Keratinocyte (primary cell): ENCODE data around the gene PTBP1. TPM values are rescaled to one million over a fixed set of nuclear protein-coding genes. Genes with fewer than 3 reads are reported as not detected.

Experiments
- DNase-seq: peaks from one replicate; pipeline ENCODE4 v3.0.0-alpha.2; 2011; ENCODE audit warnings: low read depth, missing footprints, low spot score
- FAIRE-seq: peaks from 2 replicates; lab custom pipeline; 2011; peaks lifted over from hg19 to GRCh38; lab: Jason Lieb, UNC
- H2AFZ ChIP-seq: 2 replicates; pipeline ENCODE4 v1.6.0; 2012; ENCODE audit warnings: low read length, control low read depth, inconsistent platforms; ENCODE audit not compliant: control insufficient read depth
- H3K27ac ChIP-seq: 2 replicates; pipeline ENCODE4 v1.5.1; 2011; ENCODE audit warnings: low read length; ENCODE audit not compliant: control insufficient read depth, insufficient read depth
- H3K27me3 ChIP-seq: 3 replicates; pipeline ENCODE4 v1.6.0; 2011; ENCODE audit warnings: low read length; ENCODE audit not compliant: control insufficient read depth, insufficient read depth; ENCODE audit errors: extremely low read depth
- H3K36me3 ChIP-seq, 2 experiments: 2 replicates in 1 of 2; 3 replicates in 1 of 2; pipeline ENCODE4 v1.5.1; 2011; ENCODE audit warnings: low read length in 2 of 2, mild to moderate bottlenecking in 1 of 2; ENCODE audit not compliant: control insufficient read depth in 2 of 2, insufficient read depth in 2 of 2; ENCODE audit errors: extremely low read depth in 1 of 2
- H3K4me1 ChIP-seq: 3 replicates; pipeline ENCODE4 v1.5.1; 2011; ENCODE audit warnings: low read length; ENCODE audit not compliant: control insufficient read depth, insufficient read depth; ENCODE audit errors: extremely low read depth
- H3K4me2 ChIP-seq: 3 replicates; pipeline ENCODE4 v1.6.0; 2011; ENCODE audit warnings: low read depth, low read length; ENCODE audit not compliant: control insufficient read depth, insufficient read depth; ENCODE audit errors: extremely low read depth
- H3K4me3 ChIP-seq, 3 experiments: fragments of 200-600 bp in 1 of 3; sonication (generic) in 1 of 3; 2 replicates in 2 of 3; 3 replicates in 1 of 3; pipeline ENCODE4 v1.5.1; 2011 to 2016; ENCODE audit warnings: low read length in 3 of 3, mild to moderate bottlenecking in 3 of 3, control low read depth in 2 of 3, inconsistent platforms in 1 of 3, low read depth in 1 of 3, mixed read lengths in 1 of 3, mixed run types in 1 of 3, moderate library complexity in 1 of 3; ENCODE audit not compliant: control insufficient read depth in 2 of 3, insufficient read depth in 2 of 3; ENCODE audit errors: extremely low read depth in 1 of 3
- H3K79me2 ChIP-seq: 2 replicates; pipeline ENCODE4 v1.6.0; 2012; ENCODE audit warnings: low read length; ENCODE audit not compliant: control insufficient read depth, insufficient read depth
- H3K9ac ChIP-seq: 3 replicates; pipeline ENCODE4 v1.6.0; 2011; ENCODE audit warnings: low read length; ENCODE audit not compliant: control insufficient read depth, insufficient read depth; ENCODE audit errors: extremely low read depth
- H3K9me1 ChIP-seq: 3 replicates; pipeline ENCODE4 v1.6.0; 2011; ENCODE audit warnings: low read length; ENCODE audit not compliant: control insufficient read depth, insufficient read depth; ENCODE audit errors: extremely low read depth
- H3K9me3 ChIP-seq: 2 replicates; pipeline ENCODE4 v1.5.1; 2012; ENCODE audit warnings: low read depth, low read length; ENCODE audit not compliant: control insufficient read depth
- H4K20me1 ChIP-seq: 3 replicates; pipeline ENCODE4 v1.6.0; 2011; ENCODE audit warnings: low read length; ENCODE audit not compliant: control insufficient read depth, insufficient read depth; ENCODE audit errors: extremely low read depth
- EZH2 ChIP-seq: IDR thresholded peaks from one replicate; pipeline ENCODE4 v1.6.1; 2012; ENCODE audit warnings: inconsistent platforms, mild to moderate bottlenecking, low read length, moderate library complexity
- dilution Hi-C: fragments of 300-500 bp; cut with MboI; formaldehyde crosslinking; loops from one replicate; pipeline ENCODE4 v1.7.0; 2020; ENCODE audit warnings: low sequenced_read_pairs; ENCODE audit not compliant: extremely low pct_ligation_motif_present
- polyA plus RNA-seq, 5 experiments: library from polyadenylated mRNA; depleted of rRNA in 3 of 5; stranded (reverse) in 3 of 5; stranded (forward) in 1 of 5; unstranded in 1 of 5; fragments of >200 nt; gene quantifications; 1 replicate in 1 of 5; 2 replicates in 3 of 5; 3 replicates in 1 of 5; pipeline versions ENCODE4 v1.2.1 to v1.2.3, GENCODE V29; 2011 to 2012; ENCODE audit warnings: missing spikeins in 2 of 5, low read depth in 1 of 5, low replicate concordance in 1 of 5
- small RNA-seq, 3 experiments: library from RNA; depleted of rRNA; stranded (forward); fragments of <200 nt; gene quantifications; one replicate each; pipeline ENCODE3, GENCODE V24; 2012; ENCODE audit warnings: low read depth in 3 of 3, low replicate concordance in 1 of 3; ENCODE audit not compliant: insufficient read length in 3 of 3
- TF ChIP-seq, protein P1 (sequence below), 3 experiments: IDR thresholded peaks in 1 of 3; conservative IDR thresholded peaks in 1 of 3; optimal IDR thresholded peaks in 1 of 3; 2 replicates in 2 of 3; 3 replicates in 1 of 3; pipeline versions ENCODE3 to v1.5.1; 2011; ENCODE audit warnings: low read length in 3 of 3, mild to moderate bottlenecking in 3 of 3, moderate library complexity in 2 of 3, control low read depth in 1 of 3, inconsistent platforms in 1 of 3; ENCODE audit not compliant: insufficient read depth in 2 of 3; ENCODE audit errors: extremely low read depth in 1 of 3

The PTBP1 gene
- polyA plus RNA-seq, 1 donor (not counting 4 experiments of a cell fraction or from before 2014, with no cell fraction given) = 117 TPM

DNA sequence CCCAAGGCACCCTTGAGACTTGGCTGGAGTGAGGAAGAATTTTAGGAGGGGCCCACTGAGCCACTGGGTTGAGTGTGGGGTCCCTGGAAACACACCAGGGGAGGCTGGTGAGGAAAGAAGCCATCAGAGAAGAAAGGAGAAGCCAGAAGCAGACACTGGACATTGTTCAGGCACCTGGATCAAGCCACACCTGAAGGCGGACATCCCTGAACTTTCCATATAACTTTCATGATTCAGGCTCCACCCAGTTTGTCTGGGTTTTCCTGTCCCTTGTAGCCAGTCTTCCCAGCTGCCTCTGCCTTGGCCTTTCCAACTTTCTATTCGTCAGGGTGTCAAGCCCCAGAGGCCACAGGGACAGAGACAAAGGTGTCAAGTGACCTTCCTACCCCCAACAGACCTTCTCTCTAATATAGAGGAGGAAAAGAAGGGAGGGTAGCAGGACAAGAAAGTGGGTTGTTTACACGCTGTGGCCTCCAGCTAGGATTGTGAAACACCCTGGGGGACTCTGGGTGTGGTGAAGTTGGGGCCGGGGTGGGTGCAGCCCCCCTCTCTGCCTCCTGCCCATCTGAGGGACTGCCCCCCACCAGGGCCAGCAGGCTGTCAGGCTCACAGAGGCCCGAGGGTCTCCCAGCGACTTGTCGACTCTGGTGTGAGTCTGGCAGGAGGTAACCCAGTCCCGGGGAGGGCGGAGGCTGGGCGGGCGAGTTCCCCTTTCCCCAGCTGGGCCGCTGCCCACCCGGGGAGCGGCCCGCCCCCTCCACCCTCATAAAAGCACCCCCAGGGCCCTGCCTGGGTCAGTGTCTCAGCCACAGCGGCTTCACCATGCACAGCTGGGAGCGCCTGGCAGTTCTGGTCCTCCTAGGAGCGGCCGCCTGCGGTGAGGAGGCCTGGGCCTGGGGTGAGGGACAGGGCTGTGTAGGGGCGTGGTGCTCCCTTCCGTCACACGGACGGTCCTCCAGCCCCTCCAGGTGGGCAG lies 61.9 kb downstream of the PTBP1 start, which contains the start of gene CFD:
TSS of gene CFD (plus strand) at position 797 of the 976 bp plus-strand sequence. CDS start at position 823, 26 bp downstream.
- Histone ChIP-seq H4K20me1 (no peaks in the 10 kb centered on the region), H3K9ac (no peak within 1 kb of the TSS), H3K4me1 (peaks cover 3% of the 10 kb centered on the region), H3K4me2 (peak within 1 kb of the TSS; percentile 51), H3K27me3 (peaks cover 13% of the 10 kb centered on the region), H3K4me3 (peak within 1 kb of the TSS in 2 of 3 experiments; percentile 10 to 31), H3K79me2 (no peaks in the 10 kb centered on the region), H2AFZ (peak within 1 kb of the TSS; percentile 43), H3K36me3 (no peaks in the 10 kb centered on the region), H3K9me3 (no peaks in the 10 kb centered on the region), H3K27ac (no peak within 1 kb of the TSS), H3K9me1 (no peaks in the 10 kb centered on the region)
- no peak for TF ChIP-seq EZH2
- TF ChIP-seq, protein P1, sequence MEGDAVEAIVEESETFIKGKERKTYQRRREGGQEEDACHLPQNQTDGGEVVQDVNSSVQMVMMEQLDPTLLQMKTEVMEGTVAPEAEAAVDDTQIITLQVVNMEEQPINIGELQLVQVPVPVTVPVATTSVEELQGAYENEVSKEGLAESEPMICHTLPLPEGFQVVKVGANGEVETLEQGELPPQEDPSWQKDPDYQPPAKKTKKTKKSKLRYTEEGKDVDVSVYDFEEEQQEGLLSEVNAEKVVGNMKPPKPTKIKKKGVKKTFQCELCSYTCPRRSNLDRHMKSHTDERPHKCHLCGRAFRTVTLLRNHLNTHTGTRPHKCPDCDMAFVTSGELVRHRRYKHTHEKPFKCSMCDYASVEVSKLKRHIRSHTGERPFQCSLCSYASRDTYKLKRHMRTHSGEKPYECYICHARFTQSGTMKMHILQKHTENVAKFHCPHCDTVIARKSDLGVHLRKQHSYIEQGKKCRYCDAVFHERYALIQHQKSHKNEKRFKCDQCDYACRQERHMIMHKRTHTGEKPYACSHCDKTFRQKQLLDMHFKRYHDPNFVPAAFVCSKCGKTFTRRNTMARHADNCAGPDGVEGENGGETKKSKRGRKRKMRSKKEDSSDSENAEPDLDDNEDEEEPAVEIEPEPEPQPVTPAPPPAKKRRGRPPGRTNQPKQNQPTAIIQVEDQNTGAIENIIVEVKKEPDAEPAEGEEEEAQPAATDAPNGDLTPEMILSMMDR (optimal IDR thresholded peaks at IDR 0.05 in 1 of 3, IDR thresholded peaks at IDR 0.05 in 1 of 3, conservative IDR thresholded peaks at IDR 0.05 in 1 of 3; ENCODE audit: extremely low read depth in 1 of 3, insufficient read depth in 2 of 3, low read length in 3 of 3) = no peak
- no peak for FAIRE-seq
- DNase-seq = no peak
- dilution Hi-C loops = no loop called here

DNA sequence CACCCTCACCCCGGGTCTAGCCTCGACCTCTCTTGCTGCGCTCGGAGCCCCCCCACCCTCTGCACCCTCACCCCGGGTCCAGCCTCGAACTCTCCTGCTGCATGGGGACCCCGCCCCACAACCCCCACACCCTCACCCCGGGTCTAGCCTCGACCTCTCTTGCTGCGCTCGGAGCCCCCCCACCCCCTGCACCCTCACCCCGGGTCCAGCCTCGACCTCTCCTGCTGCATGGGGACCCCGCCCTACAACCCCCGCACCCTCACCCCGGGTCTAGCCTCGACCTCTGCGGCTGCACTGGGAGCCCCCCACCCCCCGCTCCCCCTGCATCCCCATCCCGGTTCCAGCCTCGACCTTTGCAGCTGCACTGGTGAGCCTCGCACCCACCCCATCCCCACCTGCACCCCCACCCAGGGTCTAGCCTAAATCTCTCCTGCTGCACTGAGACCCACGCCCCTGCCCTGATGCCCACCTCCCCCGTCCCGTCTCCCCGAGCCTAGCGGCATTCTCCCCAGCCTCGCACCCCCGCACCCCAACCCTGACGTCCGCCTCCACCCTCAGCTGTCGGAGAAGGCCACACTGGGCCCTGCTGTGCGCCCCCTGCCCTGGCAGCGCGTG lies 64.0 kb downstream of the PTBP1 start:
- Histone ChIP-seq H3K9me1 (no peaks in the 10 kb centered on the region), H3K4me2 (peak overlapping the region; percentile 37), H3K4me3 (no peak overlapping the region), H3K27me3 (peaks cover 12% of the 10 kb centered on the region), H3K27ac (no peak overlapping the region), H3K79me2 (no peaks in the 10 kb centered on the region), H3K9ac (no peak overlapping the region), H3K36me3 (no peaks in the 10 kb centered on the region), H2AFZ (no peak overlapping the region), H3K4me1 (peaks cover 3% of the 10 kb centered on the region), H4K20me1 (no peaks in the 10 kb centered on the region), H3K9me3 (no peaks in the 10 kb centered on the region)
- DNase-seq (no peak), FAIRE-seq (no peak)
- TF ChIP-seq, protein P1 (optimal IDR thresholded peaks at IDR 0.05 in 1 of 3, IDR thresholded peaks at IDR 0.05 in 1 of 3, conservative IDR thresholded peaks at IDR 0.05 in 1 of 3; ENCODE audit: extremely low read depth in 1 of 3, insufficient read depth in 2 of 3, low read length in 3 of 3) = no peak
- TF ChIP-seq EZH2 = no peak
- dilution Hi-C loops = no loop called here

Small RNA genes lying within 50 kb of the gene (small RNA-seq; reads per million reads assigned to genes)
- 0 reads per million in 3 experiments for gene MIR3187

Other genes starting within 250 kb of the PTBP1 start
- 388 to 552 TPM (median 537 TPM) in 3 replicates for gene BSG, start 224.9 kb upstream of the PTBP1 start, polyA plus RNA-seq
- 0.13 to 0.56 TPM (median 0.26 TPM) in 3 replicates for gene HCN2, start 207.6 kb upstream of the PTBP1 start, polyA plus RNA-seq
- gene POLRMT, start 163.9 kb upstream of the PTBP1 start, polyA plus RNA-seq = 20.9 to 53.6 TPM (median 33.3 TPM) in 3 replicates
- gene FGF22, start 157.6 kb upstream of the PTBP1 start, polyA plus RNA-seq = 0.05 TPM in 1 of 3 replicates, not detected in the others
- 8.2 to 30.0 TPM (median 14.8 TPM) in 3 replicates for gene RNF126, start 134.2 kb upstream of the PTBP1 start, polyA plus RNA-seq
- gene FSTL3, start 121.1 kb upstream of the PTBP1 start, polyA plus RNA-seq = 54.4 to 105 TPM (median 66.0 TPM) in 3 replicates
- gene PRSS57, start 102.0 kb upstream of the PTBP1 start, polyA plus RNA-seq = not detected in 3 replicates
- 0.09 to 0.46 TPM in 2 of 3 replicates, not detected in the other for gene PALM, start 88.5 kb upstream of the PTBP1 start, polyA plus RNA-seq
- gene MISP, start 46.3 kb upstream of the PTBP1 start, polyA plus RNA-seq = 17.5 to 25.4 TPM (median 25.0 TPM) in 3 replicates
- gene PLPPR3, start 24.5 kb downstream of the PTBP1 start, polyA plus RNA-seq = 0.02 to 0.08 TPM in 2 of 3 replicates, not detected in the other
- not detected in 3 replicates for gene AZU1, start 30.4 kb downstream of the PTBP1 start, polyA plus RNA-seq
- not detected in 3 replicates for gene PRTN3, start 43.5 kb downstream of the PTBP1 start, polyA plus RNA-seq
- not detected in 3 replicates for gene ELANE, start 54.9 kb downstream of the PTBP1 start, polyA plus RNA-seq
- gene CFD, start 62.2 kb downstream of the PTBP1 start, polyA plus RNA-seq = 0.37 to 1.6 TPM (median 0.47 TPM) in 3 replicates
- 9.7 to 20.3 TPM (median 12.0 TPM) in 3 replicates for gene MED16, start 95.7 kb downstream of the PTBP1 start, polyA plus RNA-seq
- gene RNU6-9, start 96.0 kb downstream of the PTBP1 start, polyA plus RNA-seq = not detected in 3 replicates
- 33.5 to 48.0 TPM (median 47.9 TPM) in 3 replicates for gene R3HDM4, start 115.8 kb downstream of the PTBP1 start, polyA plus RNA-seq
- gene KISS1R, start 119.9 kb downstream of the PTBP1 start, polyA plus RNA-seq = not detected in 3 replicates
- 2.6 to 3.4 TPM (median 3.1 TPM) in 3 replicates for gene ARID3A, start 128.6 kb downstream of the PTBP1 start, polyA plus RNA-seq
- gene WDR18, start 186.9 kb downstream of the PTBP1 start, polyA plus RNA-seq = 26.3 to 48.7 TPM (median 38.3 TPM) in 3 replicates
- 0.20 to 1.9 TPM (median 0.84 TPM) in 3 replicates for gene GRIN3B, start 203.0 kb downstream of the PTBP1 start, polyA plus RNA-seq
- 61.5 to 136 TPM (median 88.0 TPM) in 3 replicates for gene TMEM259, start 223.7 kb downstream of the PTBP1 start, polyA plus RNA-seq
- not detected in 3 replicates for gene RNU6-2, start 224.1 kb downstream of the PTBP1 start, polyA plus RNA-seq
- 105 to 495 TPM (median 136 TPM) in 3 replicates for gene CNN2, start 229.2 kb downstream of the PTBP1 start, polyA plus RNA-seq
- gene ABCA7, start 242.7 kb downstream of the PTBP1 start, polyA plus RNA-seq = 7.4 to 11.0 TPM (median 7.9 TPM) in 3 replicates